HL-60/S4 treated with retinoic acid at 250 ng/mL for 4 days and 3 days (cell line): ENCODE measurements around the gene EPHB3.

Experiments used
- in situ Hi-C: fragments of 300-500 bp; cut with MboI; formaldehyde crosslinking; loops from 2 replicates; pipeline ENCODE4 v1.7.0; 2022; ENCODE audit warnings: low sequenced_read_pairs

EPHB3 gene

GRCh38 chr3:184561061-184561912, at the start of gene EPHB3:
EPHB3 (plus strand) TSS chr3:184561785; CDS start chr3:184562236, 451 bp downstream.
- in situ Hi-C loops: no loop called here

GRCh38 chr3:184512621-184513020, 49.0 kb upstream of the EPHB3 start:
- in situ Hi-C loops: loop anchor here (25.0 kb wide), 1 partner anchor 100 kb away; no protein-coding TSS in a partner anchor

GRCh38 chr3:184513276-184514170, 48.1 kb upstream of the EPHB3 start:
- in situ Hi-C loops: loop anchor here (25.0 kb wide), 1 partner anchor 101 kb away; no protein-coding TSS in a partner anchor

- in situ Hi-C loops: loop anchor here (25.0 kb wide), 1 partner anchor 102 kb away; no protein-coding TSS in a partner anchor
Measured at GRCh38 chr3:184514171-184514490, 47.5 kb upstream of the EPHB3 start.

- in situ Hi-C loops: loop anchor here (25.0 kb wide), 1 partner anchor 112 kb away; no protein-coding TSS in a partner anchor
Measured at GRCh38 chr3:184523825-184524615, 37.6 kb upstream of the EPHB3 start.

GRCh38 chr3:184524981-184525336, 36.6 kb upstream of the EPHB3 start:
- in situ Hi-C loops: loop anchor here (25.0 kb wide), 2 partner anchors 113 to 163 kb away; partner anchors contain the start of genes CLCN2 and POLR2H

- in situ Hi-C loops: loop anchor here (25.0 kb wide), 1 partner anchor 163 kb away; the partner anchor contains the start of genes CLCN2 and POLR2H
Measured at GRCh38 chr3:184525337-184526087, 36.1 kb upstream of the EPHB3 start.

GRCh38 chr3:184526088-184526433, 35.5 kb upstream of the EPHB3 start:
- in situ Hi-C loops: loop anchor here (25.0 kb wide), 1 partner anchor 164 kb away; the partner anchor contains the start of genes CLCN2 and POLR2H

GRCh38 chr3:184531626-184532280, 29.8 kb upstream of the EPHB3 start:
- in situ Hi-C loops: loop anchor here (25.0 kb wide), 1 partner anchor 169 kb away; the partner anchor contains the start of genes CLCN2 and POLR2H

GRCh38 chr3:184532940-184533732, 28.4 kb upstream of the EPHB3 start:
- in situ Hi-C loops: loop anchor here (25.0 kb wide), 1 partner anchor 171 kb away; the partner anchor contains the start of genes CLCN2 and POLR2H

- in situ Hi-C loops: loop anchor here (25.0 kb wide), 1 partner anchor 176 kb away; the partner anchor contains the start of genes CLCN2 and POLR2H
Measured at GRCh38 chr3:184537885-184538665, 23.5 kb upstream of the EPHB3 start.

GRCh38 chr3:184538666-184539431, 22.7 kb upstream of the EPHB3 start:
- in situ Hi-C loops: loop anchor here (25.0 kb wide), 1 partner anchor 177 kb away; the partner anchor contains the start of genes CLCN2 and POLR2H

GRCh38 chr3:184539801-184540435, 21.7 kb upstream of the EPHB3 start:
- in situ Hi-C loops: loop anchor here (25.0 kb wide), 1 partner anchor 178 kb away; the partner anchor contains the start of genes CLCN2 and POLR2H

- in situ Hi-C loops: loop anchor here (25.0 kb wide), 1 partner anchor 179 kb away; the partner anchor contains the start of genes CLCN2 and POLR2H
Measured at GRCh38 chr3:184540777-184541681, 20.6 kb upstream of the EPHB3 start.
